SK-N-SH (cell line): Measurements from ENCODE around the gene DPPA5. TPM values are rescaled to one million over a fixed set of nuclear protein-coding genes. Genes with fewer than 3 reads are reported as not detected.

Source experiments
- CTCF ChIA-PET: fragments of 300-600, 350-600 bp; formaldehyde crosslinking; extraction: SDS; loops from one replicate; lab custom pipeline; 2021; lab: Yijun Ruan, JAX
- POLR2A ChIA-PET: fragments of 350-600 bp; sonication (Branson Sonifier 250); formaldehyde crosslinking; extraction: SDS; loops from one replicate; lab custom pipeline; 2020; ENCODE audit warnings: antibody characterized with exemption, inconsistent platforms; lab: Yijun Ruan, JAX
- DNase-seq: peaks from one replicate; pipeline ENCODE4 v3.0.0; 2012
- H2AFZ ChIP-seq: fragments of 200-600 bp; sonication (generic); 2 replicates; pipeline ENCODE4 v1.8.1; 2016; ENCODE audit warnings: antibody characterized with exemption, mild to moderate bottlenecking, low read depth
- H3F3A ChIP-seq: fragments of 200-600 bp; sonication (generic); replicated peaks from 2 replicates; pipeline ENCODE3; 2016; ENCODE audit warnings: antibody characterized with exemption, mild to moderate bottlenecking; ENCODE audit not compliant: insufficient read depth
- H3K27ac ChIP-seq, 2 experiments: fragments of 200-500 bp in 1 of 2; fragments of 200-600 bp in 1 of 2; sonication (Bioruptor generic) in 1 of 2; sonication (generic), shearing (Covaris generic) in 1 of 2; 2 replicates each; pipeline versions ENCODE4 v1.5.1 to v1.6.1; 2014 to 2016; ENCODE audit warnings: low read depth in 2 of 2, inconsistent platforms in 1 of 2, low read length in 1 of 2, mild to moderate bottlenecking in 1 of 2, mixed read lengths in 1 of 2
- H3K27me3 ChIP-seq: fragments of 200-600 bp; sonication (generic), shearing (Covaris generic); 2 replicates; pipeline ENCODE4 v1.6.1; 2016; ENCODE audit warnings: mixed run types; ENCODE audit not compliant: insufficient read depth
- H3K36me3 ChIP-seq, 2 experiments: fragments of 200-500 bp in 1 of 2; fragments of 200-600 bp in 1 of 2; sonication (Bioruptor generic) in 1 of 2; sonication (generic) in 1 of 2; replicated peaks in 1 of 2; 2 replicates each; pipeline versions ENCODE3 to v1.5.1; 2014 to 2016; ENCODE audit warnings: low read length in 1 of 2, mild to moderate bottlenecking in 1 of 2; ENCODE audit not compliant: insufficient read depth in 2 of 2, control insufficient read depth in 1 of 2
- H3K4me1 ChIP-seq, 2 experiments: fragments of 200-500 bp in 1 of 2; fragments of 200-600 bp in 1 of 2; sonication (Bioruptor generic) in 1 of 2; sonication (generic), shearing (Covaris generic) in 1 of 2; 2 replicates each; pipeline versions ENCODE4 v1.5.1 to v1.6.1; 2014 to 2016; ENCODE audit warnings: low read depth in 1 of 2, low read length in 1 of 2, mixed run types in 1 of 2; ENCODE audit not compliant: insufficient read depth in 2 of 2, control insufficient read depth in 1 of 2
- H3K4me2 ChIP-seq: fragments of 200-600 bp; sonication (generic), shearing (Covaris generic); 2 replicates; pipeline ENCODE4 v1.6.1; 2017; ENCODE audit warnings: mixed run types
- H3K4me3 ChIP-seq, 2 experiments: fragments of 200-500 bp in 1 of 2; fragments of 200-600 bp in 1 of 2; sonication (Bioruptor generic) in 1 of 2; sonication (generic), shearing (Covaris generic) in 1 of 2; 2 replicates each; pipeline versions ENCODE4 v1.5.1 to v1.8.1; 2014 to 2016; ENCODE audit warnings: low read depth in 2 of 2, inconsistent platforms in 1 of 2, low read length in 1 of 2, mild to moderate bottlenecking in 1 of 2, mixed read lengths in 1 of 2, moderate library complexity in 1 of 2
- H3K79me2 ChIP-seq: fragments of 200-600 bp; sonication (generic); 2 replicates; pipeline ENCODE4 v1.8.1; 2017; ENCODE audit warnings: mild to moderate bottlenecking; ENCODE audit not compliant: insufficient read depth
- H3K9ac ChIP-seq: fragments of 200-600 bp; sonication (generic); 2 replicates; pipeline ENCODE4 v1.6.1; 2017; ENCODE audit warnings: mixed run types
- H3K9me2 ChIP-seq: fragments of 200-600 bp; sonication (generic); 2 replicates; pipeline ENCODE4 v1.6.1; 2017; ENCODE audit warnings: mixed run types
- H3K9me3 ChIP-seq: fragments of 200-600 bp; sonication (generic); 2 replicates; pipeline ENCODE4 v1.6.1; 2017; ENCODE audit warnings: mixed run types, mild to moderate bottlenecking, moderate library complexity
- H4K20me1 ChIP-seq: fragments of 200-600 bp; sonication (generic); 2 replicates; pipeline ENCODE4 v1.6.1; 2017; ENCODE audit warnings: mild to moderate bottlenecking, mixed run types; ENCODE audit not compliant: insufficient read depth
- CHD2 ChIP-seq: fragments of 150-350 bp; IDR thresholded peaks from 2 replicates; pipeline ENCODE4 v1.6.1; 2018; ENCODE audit warnings: low read length; ENCODE audit not compliant: partially characterized antibody
- CTCF ChIP-seq: fragments of 200-600 bp; sonication (generic); IDR thresholded peaks from 2 replicates; pipeline ENCODE4 v1.6.1; 2017; ENCODE audit warnings: antibody characterized with exemption, mild to moderate bottlenecking, moderate library complexity
- EZH2phosphoT487 ChIP-seq: fragments of 200-600 bp; sonication (generic); IDR thresholded peaks from 2 replicates; pipeline ENCODE4 v1.6.1; 2017; ENCODE audit warnings: low read depth, mixed run types, mild to moderate bottlenecking, antibody characterized with exemption, moderate library complexity, borderline replicate concordance
- FOSL2 ChIP-seq: IDR thresholded peaks from 2 replicates; pipeline ENCODE4 v1.4.0; 2012; ENCODE audit warnings: low read depth, mild to moderate bottlenecking, moderate library complexity, borderline replicate concordance
- FOXJ3 ChIP-seq: sonication (generic); formaldehyde crosslinking; IDR thresholded peaks from 2 replicates; pipeline ENCODE4 v1.5.1; 2020; ENCODE audit warnings: mild to moderate bottlenecking, missing genetic modification reagents
- GABPA ChIP-seq: IDR thresholded peaks from 2 replicates; pipeline ENCODE4 v1.4.0; 2012; ENCODE audit warnings: low read depth, mild to moderate bottlenecking
- JUND ChIP-seq: IDR thresholded peaks from 2 replicates; pipeline ENCODE4 v1.4.0; 2012
- MAX ChIP-seq: IDR thresholded peaks from 2 replicates; pipeline ENCODE4 v1.4.0; 2012; ENCODE audit warnings: low read depth
- POLR2AphosphoS5 ChIP-seq: IDR thresholded peaks from 2 replicates; pipeline ENCODE4 v1.6.1; 2012; ENCODE audit warnings: low read depth, low read length
- RAD21 ChIP-seq: IDR thresholded peaks from 2 replicates; pipeline ENCODE4 v1.6.1; 2012; ENCODE audit warnings: mild to moderate bottlenecking, low read length
- RCOR1 ChIP-seq: fragments of 150-350 bp; IDR thresholded peaks from 2 replicates; pipeline ENCODE4 v1.6.1; 2017; ENCODE audit warnings: antibody characterized with exemption, low read length
- REST ChIP-seq: IDR thresholded peaks from 2 replicates; pipeline ENCODE4 v1.6.1; 2012; ENCODE audit warnings: mild to moderate bottlenecking, low read depth, low read length, moderate library complexity
- RFX5 ChIP-seq: IDR thresholded peaks from 2 replicates; pipeline ENCODE4 v1.6.1; 2012; ENCODE audit warnings: mild to moderate bottlenecking, improper control_type of control experiment, low read length
- RXRA ChIP-seq: IDR thresholded peaks from 2 replicates; pipeline ENCODE4 v1.4.0; 2012; ENCODE audit warnings: low read depth, mild to moderate bottlenecking, borderline replicate concordance
- SMC3 ChIP-seq: IDR thresholded peaks from 2 replicates; pipeline ENCODE4 v1.6.1; 2012; ENCODE audit warnings: low read depth, low read length, improper control_type of control experiment
- TEAD4 ChIP-seq: IDR thresholded peaks from 2 replicates; pipeline ENCODE4 v1.4.0; 2012; ENCODE audit warnings: mild to moderate bottlenecking, borderline replicate concordance; ENCODE audit not compliant: insufficient read depth
- USF1 ChIP-seq: IDR thresholded peaks from 2 replicates; pipeline ENCODE4 v1.4.0; 2012; ENCODE audit warnings: low read depth, borderline replicate concordance
- USF2 ChIP-seq: fragments of 150-350 bp; IDR thresholded peaks from 2 replicates; pipeline ENCODE4 v1.6.1; 2017; ENCODE audit warnings: antibody characterized with exemption, low read length, low read depth, borderline replicate concordance
- YY1 ChIP-seq: IDR thresholded peaks from 2 replicates; pipeline ENCODE4 v1.4.0; 2012; ENCODE audit warnings: low read depth, mild to moderate bottlenecking
- WGBS: methylation state at CpG from one replicate; pipeline ENCODE4 v1.1.6; 2017; ENCODE audit warnings: low lambda C conversion rate; 5-methylcytosine and 5-hydroxymethylcytosine counted together
- polyA plus RNA-seq, 3 experiments: library from polyadenylated mRNA; depleted of rRNA; stranded (reverse); fragments of >200 nt; gene quantifications; 2 replicates each; pipeline ENCODE4 v1.2.3, GENCODE V29; 2012

Gene DPPA5
- polyA plus RNA-seq, 1 of the 3 experiments (the other 2 are of a cell fraction) = not detected

- H4K20me1 ChIP-seq = no peaks in the 10 kb centered on the region
- H3K9ac ChIP-seq = no peak overlapping the region
- H3F3A ChIP-seq = no peaks in the 10 kb centered on the region
- no peak overlapping the region for H3K27ac ChIP-seq
- DNase-seq = no peak
- no peaks in the 10 kb centered on the region for H3K4me1 ChIP-seq
- H3K27me3 ChIP-seq = no peaks in the 10 kb centered on the region
- no peak for TF ChIP-seq RCOR1
- TF ChIP-seq REST = no peak
- TF ChIP-seq TEAD4 = no peak
- no peak for TF ChIP-seq JUND
- no peak for TF ChIP-seq CHD2
- TF ChIP-seq EZH2phosphoT487 = no peak
- TF ChIP-seq CTCF = no peak
- TF ChIP-seq FOXJ3 (CRISPR knock-in tag) = no peak
- TF ChIP-seq RXRA = no peak
- TF ChIP-seq FOSL2 = no peak
- TF ChIP-seq RAD21 = no peak
- H3K4me3 ChIP-seq = no peak overlapping the region
- no peaks in the 10 kb centered on the region for H3K79me2 ChIP-seq
- no peaks in the 10 kb centered on the region for H3K9me3 ChIP-seq
- CTCF ChIA-PET = interaction anchor here (0.9 kb wide), 1 partner anchor 46 kb away, joined by 4 read pairs; no protein-coding TSS in a partner anchor
- 87% methylated on average over 4 of the region's 4 CpGs for whole genome bisulfite sequencing
- H3K4me2 ChIP-seq = no peak overlapping the region
- POLR2A ChIA-PET = no interaction called here
- no peak overlapping the region for H2AFZ ChIP-seq
- no peaks in the 10 kb centered on the region for H3K9me2 ChIP-seq
- no peaks in the 10 kb centered on the region for H3K36me3 ChIP-seq
Observed at GRCh38 chr6:73371984-73372383, 17.9 kb upstream of the DPPA5 start.

GRCh38 chr6:73369563-73369962 is 15.5 kb upstream of the DPPA5 start, which contains the start of gene OOEP:
TSS of gene OOEP (minus strand) at chr6:73369897. CDS start at chr6:73369792, 105 bp downstream.
- H3K27me3 ChIP-seq = no peaks in the 10 kb centered on the region

More at GRCh38 chr6:73369563-73369962, 15.5 kb upstream of the DPPA5 start, which contains the start of gene OOEP:
- Histone ChIP-seq H3K36me3 (no peaks in the 10 kb centered on the region), H3K4me1 (no peaks in the 10 kb centered on the region), H3F3A (no peaks in the 10 kb centered on the region), H3K9ac (no peak within 1 kb of the TSS), H3K27ac (no peak within 1 kb of the TSS), H2AFZ (no peak within 1 kb of the TSS), H3K4me3 (no peak within 1 kb of the TSS), H4K20me1 (no peaks in the 10 kb centered on the region), H3K9me2 (no peaks in the 10 kb centered on the region), H3K79me2 (no peaks in the 10 kb centered on the region), H3K9me3 (no peaks in the 10 kb centered on the region), H3K4me2 (no peak within 1 kb of the TSS)
- WGBS = 96% methylated on average over 17 of the region's 36 CpGs
- DNase-seq = no peak
- CTCF ChIA-PET = interaction anchor here (0.7 kb wide), 1 partner anchor 434 kb away, joined by 3 read pairs; no protein-coding TSS in a partner anchor
- TF ChIP-seq FOSL2 (no peak), USF1 (no peak), MAX (no peak), YY1 (no peak), USF2 (no peak), POLR2AphosphoS5 (no peak), GABPA (no peak), RXRA (no peak), RFX5 (no peak), SMC3 (no peak)
- POLR2A ChIA-PET = no interaction called here
